Sigmoid colon (tissue), 7 donors: Measurements from ENCODE around the gene OXSR1. TPM values are rescaled to one million over a fixed set of nuclear protein-coding genes. Genes with fewer than 3 reads are reported as not detected.
"Not testable (repeated sequence)": the region's sequence is repeated elsewhere in the genome, so short reads cannot be mapped to it uniquely, and the experiment has no call there.

Source experiments
- DNase-seq: peaks from one replicate; pipeline ENCODE4 v3.0.0-alpha.2; 2019
- H3K27ac ChIP-seq, 4 donors: fragments of 200-600 bp; sonication (generic); one replicate each; pipeline ENCODE4 v1.5.1; 2016 to 2019; ENCODE audit warnings: mild to moderate bottlenecking in 1 of 4
- H3K27me3 ChIP-seq, 3 donors: fragments of 200-600 bp; sonication (generic); one replicate each; pipeline ENCODE4 v1.5.1; 2019; ENCODE audit warnings: mild to moderate bottlenecking in 1 of 3
- H3K36me3 ChIP-seq, 4 donors: fragments of 200-600 bp; sonication (generic); one replicate each; pipeline ENCODE4 v1.5.1; 2016 to 2019
- H3K4me1 ChIP-seq, 4 donors: fragments of 200-600 bp; sonication (generic); one replicate each; pipeline ENCODE4 v1.5.1; 2017 to 2019
- H3K4me3 ChIP-seq, 4 donors: fragments of 200-600 bp; sonication (generic); one replicate each; pipeline ENCODE4 v1.5.1; 2017 to 2019; ENCODE audit warnings: mild to moderate bottlenecking in 2 of 4, moderate library complexity in 1 of 4
- H3K9me3 ChIP-seq, 4 donors: fragments of 200-600 bp in 3 of 4; sonication (generic) in 3 of 4; one replicate each; pipeline versions ENCODE4 v1.5.1 to v1.6.1; 2013 to 2019
- EP300 ChIP-seq, 4 donors: sonication (generic); formaldehyde crosslinking; IDR thresholded peaks; one replicate each; pipeline ENCODE4 v1.6.1; 2017; ENCODE audit warnings: antibody characterized with exemption in 4 of 4
- POLR2A ChIP-seq, 2 donors: fragments of 450-650 bp; IDR thresholded peaks; one replicate each; pipeline ENCODE4 v1.6.1; 2016; ENCODE audit warnings: antibody characterized with exemption in 2 of 2, mild to moderate bottlenecking in 2 of 2, moderate library complexity in 2 of 2
- POLR2AphosphoS5 ChIP-seq, 4 donors: sonication (generic); formaldehyde crosslinking; IDR thresholded peaks; one replicate each; pipeline ENCODE4 v1.6.1; 2017; ENCODE audit warnings: antibody characterized with exemption in 4 of 4
- WGBS, 2 donors: extraction: QIAGEN DNeasy Blood & Tissue Kit; methylation state at CpG; one replicate each; pipeline ENCODE4 v1.1.7; 2013; 5-methylcytosine and 5-hydroxymethylcytosine counted together
- intact Hi-C: fragments of 100-400 bp; cut with DNase I; formaldehyde crosslinking; loops from one replicate; pipeline ENCODE4 v1.15.1; 2023
- polyA plus RNA-seq, 3 donors: library from polyadenylated mRNA; stranded (reverse); fragments of 200-250 nt; gene quantifications; one replicate each; pipeline ENCODE4 v1.2.3, GENCODE V29; 2013
- total RNA-seq, 4 donors: library from RNA; depleted of rRNA; stranded (reverse); fragments of >200 nt; gene quantifications; one replicate each; pipeline ENCODE4 v1.1.0, GENCODE V29; 2016
- TF ChIP-seq, protein P1 (sequence below), 4 experiments: fragments of 450-650 bp in 3 of 4; fragments of 200-600 bp in 1 of 4; IDR thresholded peaks; one replicate each; pipeline ENCODE4 v1.5.1; 2016 to 2019; ENCODE audit warnings: antibody characterized with exemption in 4 of 4, mild to moderate bottlenecking in 3 of 4, moderate library complexity in 2 of 4
- donor health status: healthy with polysubstance abuse.
- donor health status: Bipolar disorder and iron deficiency.
- donor health status: healthy.

OXSR1 gene
- total and polyA plus RNA-seq, 7 donors = 13.8 to 28.8 (median 22.9) TPM

DNA sequence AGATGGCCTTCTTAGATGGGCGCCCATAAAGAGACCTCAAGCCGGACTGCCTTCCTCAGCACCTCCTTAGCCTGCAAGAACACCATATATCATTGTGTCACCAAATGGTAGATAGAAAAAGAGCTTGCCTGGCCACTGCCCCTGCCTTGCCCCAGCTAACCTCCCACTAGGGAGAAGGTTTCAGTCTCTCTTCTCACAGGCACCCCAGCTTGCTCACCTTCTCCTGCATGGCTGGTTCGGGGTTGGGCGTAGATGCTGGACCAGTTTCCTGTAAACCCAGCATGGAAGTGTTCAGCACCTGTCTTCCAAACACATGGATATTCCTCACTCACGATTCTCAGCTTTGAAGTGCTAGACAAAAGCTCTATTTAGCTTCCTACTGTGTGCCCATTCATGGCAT is 113.5 kb downstream of the OXSR1 start:
- Histone ChIP-seq H3K4me3 (no peak overlapping the region), H3K27me3 (no peaks in the 10 kb centered on the region), H3K4me1 (no peaks in the 10 kb centered on the region), H3K36me3 (no peaks in the 10 kb centered on the region), H3K27ac (no peak overlapping the region), H3K9me3 (no peaks in the 10 kb centered on the region)
- intact Hi-C loops = no loop called here
- WGBS, 2 donors = 90 to 93% methylated on average over 5 of the region's 5 CpGs
- DNase-seq = no peak
- TF ChIP-seq EP300 (IDR thresholded peaks at IDR 0.05) (no peak), POLR2A (IDR thresholded peaks at IDR 0.05) (no peak), POLR2AphosphoS5 (IDR thresholded peaks at IDR 0.05) (no peak)
- TF ChIP-seq, protein P1, sequence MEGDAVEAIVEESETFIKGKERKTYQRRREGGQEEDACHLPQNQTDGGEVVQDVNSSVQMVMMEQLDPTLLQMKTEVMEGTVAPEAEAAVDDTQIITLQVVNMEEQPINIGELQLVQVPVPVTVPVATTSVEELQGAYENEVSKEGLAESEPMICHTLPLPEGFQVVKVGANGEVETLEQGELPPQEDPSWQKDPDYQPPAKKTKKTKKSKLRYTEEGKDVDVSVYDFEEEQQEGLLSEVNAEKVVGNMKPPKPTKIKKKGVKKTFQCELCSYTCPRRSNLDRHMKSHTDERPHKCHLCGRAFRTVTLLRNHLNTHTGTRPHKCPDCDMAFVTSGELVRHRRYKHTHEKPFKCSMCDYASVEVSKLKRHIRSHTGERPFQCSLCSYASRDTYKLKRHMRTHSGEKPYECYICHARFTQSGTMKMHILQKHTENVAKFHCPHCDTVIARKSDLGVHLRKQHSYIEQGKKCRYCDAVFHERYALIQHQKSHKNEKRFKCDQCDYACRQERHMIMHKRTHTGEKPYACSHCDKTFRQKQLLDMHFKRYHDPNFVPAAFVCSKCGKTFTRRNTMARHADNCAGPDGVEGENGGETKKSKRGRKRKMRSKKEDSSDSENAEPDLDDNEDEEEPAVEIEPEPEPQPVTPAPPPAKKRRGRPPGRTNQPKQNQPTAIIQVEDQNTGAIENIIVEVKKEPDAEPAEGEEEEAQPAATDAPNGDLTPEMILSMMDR (IDR thresholded peaks at IDR 0.05) = no peak

DNA sequence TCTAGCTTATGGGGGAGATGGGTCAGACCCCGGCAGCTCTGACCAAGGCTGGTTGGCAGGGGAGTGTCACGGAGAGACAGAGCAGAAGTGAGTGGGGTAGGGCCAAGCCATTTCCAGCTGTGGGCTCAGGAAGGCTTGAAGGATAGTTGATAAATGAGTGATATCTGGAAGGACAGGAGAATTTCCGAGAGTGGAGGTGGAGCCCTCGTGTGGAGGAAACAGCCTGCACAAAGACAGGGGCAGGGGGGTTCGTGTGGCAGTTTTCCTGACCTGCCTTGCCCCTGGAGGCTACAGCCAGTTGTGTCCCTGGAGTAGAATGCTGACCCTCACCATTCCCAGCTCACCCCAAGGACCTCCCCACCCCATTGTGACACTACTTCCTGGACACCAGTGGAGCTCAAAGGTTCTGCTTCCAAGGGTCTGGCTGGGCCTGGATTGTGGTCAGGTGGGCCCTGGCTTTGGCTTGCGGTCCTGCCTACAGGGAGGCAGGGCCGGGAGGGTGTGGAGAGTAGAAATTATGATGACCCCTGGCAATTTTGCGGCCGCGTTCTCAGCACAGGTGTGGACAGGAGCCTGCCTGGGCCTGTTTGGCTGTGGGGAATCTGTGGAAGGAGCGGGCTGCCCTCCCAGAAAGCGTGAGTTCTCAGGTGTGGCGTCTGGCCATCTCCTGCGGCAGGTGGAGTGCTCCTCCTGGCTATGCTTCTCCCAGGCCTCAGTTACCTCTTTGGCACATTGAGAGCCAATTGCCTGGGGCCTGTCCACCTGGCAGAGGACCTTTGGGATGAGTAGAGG is 116.8 kb downstream of the OXSR1 start, which contains the start of gene SLC22A14:
Gene SLC22A14 (plus strand): TSS at position 400 of the 792 bp plus-strand sequence. CDS start 23,733 bp downstream, outside the sequence.
- intact Hi-C loops = no loop called here
- WGBS, 2 donors = 92 to 94% methylated on average over 14 of the region's 14 CpGs
- no peak for TF ChIP-seq EP300 (IDR thresholded peaks at IDR 0.05)
- no peak for TF ChIP-seq POLR2A (IDR thresholded peaks at IDR 0.05)
- TF ChIP-seq, protein P1 (IDR thresholded peaks at IDR 0.05) = no peak
- TF ChIP-seq POLR2AphosphoS5 (IDR thresholded peaks at IDR 0.05) = no peak

DNA sequence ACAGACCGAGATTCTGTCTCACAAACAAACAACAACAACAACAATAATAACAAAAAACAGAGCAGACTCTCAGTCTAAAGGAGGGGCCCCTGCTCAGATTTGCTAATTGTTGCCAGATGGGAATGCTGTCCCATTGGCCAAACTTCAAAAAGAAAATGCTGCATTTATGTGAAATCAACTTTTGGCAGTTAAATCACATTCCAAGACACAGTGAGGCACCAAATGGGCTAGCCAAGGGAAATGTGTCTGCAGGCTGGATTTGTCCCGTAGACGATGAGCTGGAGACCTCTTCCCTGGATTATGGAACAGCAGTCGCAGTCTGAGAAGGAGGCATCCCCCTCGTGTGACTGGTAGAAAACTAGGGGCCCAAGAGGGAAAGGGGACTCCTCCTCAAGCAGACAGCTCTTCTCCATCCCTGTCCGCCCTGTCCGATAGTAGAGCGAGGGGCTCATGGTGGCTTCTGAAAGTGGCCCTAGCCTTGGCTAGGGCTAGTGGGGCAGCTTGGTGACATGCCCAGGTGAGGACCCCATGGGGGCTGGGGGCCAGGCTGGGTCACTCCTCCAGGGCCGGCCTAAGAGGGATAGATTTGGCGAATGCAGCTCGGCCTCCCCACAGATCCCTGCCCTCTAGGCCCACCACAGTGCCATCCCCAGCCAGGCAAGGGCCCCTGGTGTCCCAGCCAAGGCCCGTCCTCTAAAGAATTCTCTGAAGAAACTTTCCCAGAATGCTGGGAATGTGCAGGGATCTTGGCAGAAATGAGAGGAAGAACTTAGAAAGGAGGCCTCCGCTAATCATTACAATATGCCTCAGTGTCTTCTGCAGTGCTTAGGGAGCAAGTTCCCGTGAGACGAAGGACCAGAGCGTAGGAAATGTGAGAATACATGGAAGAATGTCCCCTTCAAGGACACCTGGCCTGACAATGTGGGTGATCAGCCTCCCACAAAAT is 118.7 kb downstream of the OXSR1 start:
- H3K4me1 ChIP-seq = no peaks in the 10 kb centered on the region
- H3K27ac ChIP-seq = no peak overlapping the region
- intact Hi-C loops = no loop called here
- no peak for DNase-seq
- no peaks in the 10 kb centered on the region for H3K36me3 ChIP-seq
- TF ChIP-seq POLR2AphosphoS5 (IDR thresholded peaks at IDR 0.05) = no peak
- no peak for TF ChIP-seq POLR2A (IDR thresholded peaks at IDR 0.05)
- TF ChIP-seq, protein P1 (IDR thresholded peaks at IDR 0.05) = no peak
- no peak for TF ChIP-seq EP300 (IDR thresholded peaks at IDR 0.05)
- no peak overlapping the region for H3K4me3 ChIP-seq
- no peaks in the 10 kb centered on the region for H3K9me3 ChIP-seq
- 91 to 93% methylated on average over 16 of the region's 16 CpGs for WGBS, 2 donors
- no peaks in the 10 kb centered on the region for H3K27me3 ChIP-seq

More for the DNA sequence above, 116.8 kb downstream of the OXSR1 start, which contains the start of gene SLC22A14:
- Histone ChIP-seq H3K4me3 (no peak within 1 kb of the TSS), H3K9me3 (no peaks in the 10 kb centered on the region), H3K27ac (no peak within 1 kb of the TSS), H3K27me3 (no peaks in the 10 kb centered on the region), H3K36me3 (no peaks in the 10 kb centered on the region), H3K4me1 (no peaks in the 10 kb centered on the region)
- no peak for DNase-seq

DNA sequence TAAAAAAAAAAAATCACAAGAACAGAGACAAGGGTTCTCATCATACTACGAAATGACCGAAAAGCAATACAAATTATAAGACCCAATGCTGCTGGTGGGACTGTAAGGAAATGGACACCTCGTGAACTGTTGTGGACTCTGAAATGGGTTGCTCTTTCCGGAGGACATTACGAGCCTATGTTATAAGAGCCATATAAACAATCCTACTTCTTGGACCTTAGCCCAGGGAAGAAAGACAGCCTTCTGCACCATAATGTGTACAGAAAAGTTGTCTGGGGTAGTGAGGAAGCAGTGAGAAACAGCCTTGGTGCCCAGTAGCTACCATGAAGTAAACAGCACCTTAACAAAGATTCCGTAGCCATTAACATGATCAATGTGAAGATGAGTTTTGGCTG is 119.4 kb downstream of the OXSR1 start:
- 64 to 77% methylated on average over 6 of the region's 6 CpGs for WGBS, 2 donors
- Histone ChIP-seq H3K4me1 (no peaks in the 10 kb centered on the region), H3K27me3 (no peaks in the 10 kb centered on the region), H3K4me3 (no peak overlapping the region), H3K27ac (no peak overlapping the region), H3K36me3 (no peaks in the 10 kb centered on the region), H3K9me3 (no peaks in the 10 kb centered on the region)
- TF ChIP-seq POLR2A (IDR thresholded peaks at IDR 0.05) = no peak
- TF ChIP-seq, protein P1 (IDR thresholded peaks at IDR 0.05) = no peak
- no peak for TF ChIP-seq POLR2AphosphoS5 (IDR thresholded peaks at IDR 0.05)
- no peak for TF ChIP-seq EP300 (IDR thresholded peaks at IDR 0.05)
- intact Hi-C loops = no loop called here
- no peak for DNase-seq

DNA sequence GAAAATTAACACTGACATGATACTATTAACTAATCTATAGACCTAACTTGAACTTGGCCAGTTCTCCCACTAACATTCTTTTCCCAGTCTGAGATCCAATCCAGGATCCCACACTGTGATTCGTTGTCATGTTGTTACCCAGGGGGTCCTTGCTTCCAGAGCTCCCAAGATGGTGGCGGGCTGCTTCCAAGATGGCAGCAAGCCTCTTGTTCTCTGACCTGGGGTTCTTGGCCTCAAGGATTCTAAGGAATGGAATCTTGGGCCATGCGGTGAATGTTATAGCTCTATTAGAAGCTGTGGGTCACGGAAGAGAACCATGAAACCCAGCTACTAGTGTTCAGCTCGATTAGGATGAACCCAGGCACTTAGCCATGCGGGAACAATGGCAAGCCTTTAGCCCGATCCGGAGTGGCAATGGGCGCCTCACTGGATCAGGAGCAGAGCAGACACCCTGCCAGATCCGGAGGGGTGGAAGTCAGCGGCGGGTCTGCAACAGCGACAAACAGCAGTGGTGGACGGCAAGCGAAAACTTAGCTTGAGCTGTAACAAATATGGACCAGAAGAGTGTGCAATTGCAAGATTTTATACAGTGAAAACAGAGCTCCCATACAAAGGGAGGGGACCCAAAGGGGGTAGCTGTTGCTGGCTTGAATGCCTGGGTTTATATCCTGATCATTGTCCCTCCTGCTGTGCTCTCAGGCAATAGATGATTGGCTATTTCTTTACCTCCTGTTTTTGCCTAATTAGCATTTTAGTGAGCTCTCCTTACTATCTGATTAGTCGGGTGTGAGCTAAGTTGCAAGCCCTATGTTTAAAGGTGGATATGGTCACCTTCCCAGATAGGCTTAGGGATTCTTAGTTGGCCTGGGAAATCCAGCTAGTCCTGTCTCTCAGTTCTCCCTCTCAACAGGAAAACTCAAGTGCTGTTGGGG is 124.2 kb downstream of the OXSR1 start:
- DNase-seq, H3K27me3 ChIP-seq, H3K9me3 ChIP-seq, H3K4me3 ChIP-seq, H3K27ac ChIP-seq, H3K4me1 ChIP-seq, intact Hi-C loops, H3K36me3 ChIP-seq: not testable (repeated sequence)
- 94 to 97% methylated on average over 16 of the region's 16 CpGs for WGBS, 2 donors

DNA sequence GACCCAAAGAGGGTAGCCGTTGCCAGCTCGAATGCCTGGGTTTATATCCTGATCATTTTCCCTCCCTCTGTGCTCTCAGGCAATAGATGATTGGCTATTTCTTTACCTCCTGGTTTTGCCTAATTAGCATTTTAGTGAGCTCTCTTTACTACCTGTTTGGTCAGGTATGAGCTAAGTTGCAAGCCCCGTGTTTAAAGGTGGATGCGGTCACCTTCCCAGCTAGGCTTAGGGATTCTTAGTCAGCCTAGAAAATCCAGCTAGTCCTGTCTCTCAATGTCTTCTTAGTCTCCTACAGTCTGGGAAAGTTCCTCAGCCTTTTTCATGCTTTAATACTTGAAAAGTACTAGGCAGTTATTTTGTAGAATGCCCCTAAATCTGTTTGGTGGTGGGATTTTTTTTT is 131.7 kb downstream of the OXSR1 start:
- H3K9me3 ChIP-seq, H3K27ac ChIP-seq, intact Hi-C loops, H3K36me3 ChIP-seq, DNase-seq, H3K4me1 ChIP-seq, H3K27me3 ChIP-seq, H3K4me3 ChIP-seq: not testable (repeated sequence)
- WGBS, 2 donors = 37 to 79% methylated on average over 4 of the region's 4 CpGs
